ENCODE results near the gene TIMM29.

Gene TIMM29

DNA sequence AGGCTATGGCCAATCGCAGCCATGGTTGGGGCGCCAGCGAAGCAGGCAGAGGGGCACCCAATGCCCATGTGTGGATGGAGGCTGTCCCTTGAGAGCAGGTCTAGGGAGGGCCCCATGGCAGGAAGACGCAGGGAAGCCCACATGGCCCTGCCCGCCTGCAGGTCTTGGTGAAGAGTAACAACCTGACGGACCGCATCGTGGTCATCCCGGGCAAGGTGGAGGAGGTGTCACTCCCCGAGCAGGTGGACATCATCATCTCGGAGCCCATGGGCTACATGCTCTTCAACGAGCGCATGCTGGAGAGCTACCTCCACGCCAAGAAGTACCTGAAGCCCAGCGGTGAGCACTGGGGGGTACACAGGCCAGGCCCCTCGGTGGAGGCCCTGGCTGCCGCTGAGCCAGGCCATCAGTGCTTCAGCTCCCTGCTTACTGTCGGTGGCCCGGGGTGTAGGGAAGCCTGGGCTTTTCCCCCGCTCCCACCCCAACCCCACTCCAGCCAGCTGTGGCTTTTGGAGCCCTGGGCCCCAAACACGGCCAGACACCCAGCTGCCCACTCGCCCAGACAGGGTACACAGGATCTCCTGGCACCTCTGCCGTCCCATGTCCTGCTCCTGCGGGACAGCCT lies 14.8 kb upstream of the TIMM29 start:
- Histone ChIP-seq H3K27me3 (ENCODE audit: insufficient read depth, low read length) (no peaks in the 10 kb centered on the region), H4K91ac (ENCODE audit: low read depth, low read length) (no peak overlapping the region), H3K18ac (ENCODE audit: low read length) (no peak overlapping the region), H3K23ac (ENCODE audit: low read length) (no peak overlapping the region), H4K8ac (ENCODE audit: low read depth, low read length) (no peak overlapping the region), H3K9ac (ENCODE audit: low read length) (no peak overlapping the region), H3K79me2 (ENCODE audit: control insufficient read depth, insufficient read depth, low read length, poor library complexity) (no peaks in the 10 kb centered on the region), H2BK120ac (ENCODE audit: insufficient read depth, low read length, poor library complexity) (no peak overlapping the region), H3K36me3 (ENCODE audit: control insufficient read depth in 1 of 2, insufficient read depth in 2 of 2, low read length in 2 of 2) (peaks cover 53 to 58% of the 10 kb centered on the region in 2 experiments), H2AK5ac (ENCODE audit: low read length) (no peak overlapping the region), H2BK12ac (ENCODE audit: low read length) (no peak overlapping the region), H3K27ac (ENCODE audit: low read depth, low read length) (no peak overlapping the region), H2AFZ (ENCODE audit: insufficient read depth, low read length, poor library complexity) (no peak overlapping the region), H3K14ac (ENCODE audit: low read length) (no peak overlapping the region), H3K4ac (ENCODE audit: low read depth, low read length) (no peak overlapping the region), H3K4me3 (ENCODE audit: low read depth, low read length) (peak overlapping the region; percentile 23), H3K9me3 (ENCODE audit: insufficient read depth, low read depth, low read length) (no peaks in the 10 kb centered on the region), H2BK5ac (ENCODE audit: low read depth, low read length, poor library complexity) (no peak overlapping the region), H3K4me2 (ENCODE audit: low read length) (no peak overlapping the region), H3K79me1 (ENCODE audit: low read length) (peaks cover 3% of the 10 kb centered on the region), H3K4me1 (ENCODE audit: control insufficient read depth in 1 of 2, insufficient read depth in 2 of 2, low read length in 2 of 2) (peaks cover 9 to 12% of the 10 kb centered on the region in 2 experiments), H4K12ac (ENCODE audit: low read depth, low read length) (no peak overlapping the region)
- no CpG with 5 or more reads among the region's 24 CpGs for WGBS (ENCODE audit: extremely low coverage, insufficient coverage, insufficient read length)
- peak; percentile 54 to 68 for DNase-seq

DNA sequence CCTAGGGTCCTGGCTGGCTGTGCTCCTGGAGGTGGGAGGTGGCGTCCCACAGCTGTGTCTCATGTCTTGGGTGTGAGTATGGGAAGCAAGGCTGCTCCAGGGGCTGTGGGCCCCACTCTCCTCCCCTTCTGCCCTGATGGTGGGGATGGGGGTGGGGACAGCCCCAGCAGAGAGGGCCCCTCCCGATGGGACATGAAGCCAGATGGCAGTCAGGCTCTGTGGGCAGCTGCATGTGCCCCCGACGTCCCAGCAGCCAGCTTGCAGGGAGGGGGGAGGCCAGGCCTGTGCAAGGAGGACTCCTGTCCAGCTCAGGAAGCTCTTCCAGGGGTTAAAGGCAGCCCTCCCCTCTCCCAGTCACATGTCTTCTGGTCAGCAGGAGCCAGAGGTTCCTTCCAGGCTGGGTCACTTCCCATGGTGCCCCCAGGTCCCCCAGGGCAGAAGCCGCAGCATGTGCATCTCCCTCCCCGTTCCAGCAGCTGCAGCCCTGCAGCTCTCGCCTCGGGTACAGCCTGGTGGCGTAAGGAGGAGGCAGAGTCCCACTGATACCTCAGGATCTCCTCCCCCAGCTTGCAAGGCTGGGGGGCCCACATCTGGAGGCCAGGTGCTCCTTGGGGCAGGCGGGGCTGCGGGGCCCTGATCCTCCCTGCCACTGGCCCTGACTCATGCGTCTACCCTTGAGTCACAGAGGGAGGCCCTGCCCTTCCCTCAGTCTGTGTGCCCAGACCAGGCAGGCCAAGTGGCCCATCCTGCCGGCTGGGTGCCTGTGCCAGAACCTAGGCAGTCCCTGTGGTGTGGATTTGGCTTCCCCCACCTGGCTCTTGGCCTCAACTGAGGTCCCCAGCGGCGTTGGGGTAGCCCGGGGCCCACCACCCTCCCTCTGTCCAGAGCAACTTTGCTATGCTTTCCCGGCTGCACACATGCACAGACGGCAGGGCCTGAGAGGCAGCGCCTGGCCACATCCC lies 13.2 kb upstream of the TIMM29 start:
- Histone ChIP-seq H2BK5ac (ENCODE audit: low read depth, low read length, poor library complexity) (no peak overlapping the region), H2BK120ac (ENCODE audit: insufficient read depth, low read length, poor library complexity) (no peak overlapping the region), H4K91ac (ENCODE audit: low read depth, low read length) (no peak overlapping the region), H3K4me3 (ENCODE audit: low read depth, low read length) (no peak overlapping the region), H4K8ac (ENCODE audit: low read depth, low read length) (no peak overlapping the region), H3K18ac (ENCODE audit: low read length) (peak overlapping the region; percentile 10), H3K9me3 (ENCODE audit: insufficient read depth, low read depth, low read length) (no peaks in the 10 kb centered on the region), H4K12ac (ENCODE audit: low read depth, low read length) (no peak overlapping the region), H3K4me1 (ENCODE audit: control insufficient read depth in 1 of 2, insufficient read depth in 2 of 2, low read length in 2 of 2) (peaks cover 9 to 12% of the 10 kb centered on the region in 2 experiments), H3K79me1 (ENCODE audit: low read length) (peaks cover 3% of the 10 kb centered on the region), H2AK5ac (ENCODE audit: low read length) (no peak overlapping the region), H3K4ac (ENCODE audit: low read depth, low read length) (no peak overlapping the region), H3K36me3 (ENCODE audit: control insufficient read depth in 1 of 2, insufficient read depth in 2 of 2, low read length in 2 of 2) (peaks cover 60 to 70% of the 10 kb centered on the region in 2 experiments), H3K9ac (ENCODE audit: low read length) (no peak overlapping the region), H3K23ac (ENCODE audit: low read length) (no peak overlapping the region), H3K4me2 (ENCODE audit: low read length) (no peak overlapping the region), H3K14ac (ENCODE audit: low read length) (no peak overlapping the region), H3K27ac (ENCODE audit: low read depth, low read length) (no peak overlapping the region), H2AFZ (ENCODE audit: insufficient read depth, low read length, poor library complexity) (no peak overlapping the region), H3K27me3 (ENCODE audit: insufficient read depth, low read length) (no peaks in the 10 kb centered on the region), H2BK12ac (ENCODE audit: low read length) (no peak overlapping the region), H3K79me2 (ENCODE audit: control insufficient read depth, insufficient read depth, low read length, poor library complexity) (no peaks in the 10 kb centered on the region)
- WGBS (ENCODE audit: extremely low coverage, insufficient coverage, insufficient read length) = no CpG with 5 or more reads among the region's 19 CpGs
- peak; percentile 97 for DNase-seq

DNA sequence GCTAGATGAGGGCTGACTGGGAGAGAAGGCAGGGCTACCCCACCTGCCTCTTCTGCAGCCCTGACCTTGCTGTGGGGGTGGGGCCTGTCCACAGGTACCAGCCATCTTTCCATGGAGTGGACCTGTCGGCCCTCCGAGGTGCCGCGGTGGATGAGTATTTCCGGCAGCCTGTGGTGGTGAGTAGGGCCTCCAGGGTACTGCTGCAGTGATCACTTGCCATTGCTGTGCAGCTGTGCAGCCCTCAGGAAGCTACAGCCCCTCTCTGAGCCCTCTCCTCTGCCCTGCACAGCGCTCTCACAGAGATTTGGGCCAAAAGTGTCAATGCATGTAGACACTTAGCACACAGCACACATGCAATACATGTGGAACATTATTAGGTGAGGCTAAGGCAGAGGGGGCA lies 12.0 kb upstream of the TIMM29 start:
- peaks cover 3% of the 10 kb centered on the region for H3K79me1 ChIP-seq (ENCODE audit: low read length)
- no peak overlapping the region for H3K9ac ChIP-seq (ENCODE audit: low read length)
- H2AFZ ChIP-seq (ENCODE audit: insufficient read depth, low read length, poor library complexity) = no peak overlapping the region
- peaks cover 66 to 76% of the 10 kb centered on the region in 2 experiments for H3K36me3 ChIP-seq (ENCODE audit: control insufficient read depth in 1 of 2, insufficient read depth in 2 of 2, low read length in 2 of 2)
- H3K79me2 ChIP-seq (ENCODE audit: control insufficient read depth, insufficient read depth, low read length, poor library complexity) = no peaks in the 10 kb centered on the region
- H4K8ac ChIP-seq (ENCODE audit: low read depth, low read length) = no peak overlapping the region
- no peak overlapping the region for H2AK5ac ChIP-seq (ENCODE audit: low read length)
- H3K4me2 ChIP-seq (ENCODE audit: low read length) = no peak overlapping the region
- no peak overlapping the region for H3K4me3 ChIP-seq (ENCODE audit: low read depth, low read length)
- H3K14ac ChIP-seq (ENCODE audit: low read length) = no peak overlapping the region
- no peaks in the 10 kb centered on the region for H3K9me3 ChIP-seq (ENCODE audit: insufficient read depth, low read depth, low read length)
- no peak overlapping the region for H2BK120ac ChIP-seq (ENCODE audit: insufficient read depth, low read length, poor library complexity)
- H3K27ac ChIP-seq (ENCODE audit: low read depth, low read length) = no peak overlapping the region
- H3K18ac ChIP-seq (ENCODE audit: low read length) = no peak overlapping the region
- H2BK5ac ChIP-seq (ENCODE audit: low read depth, low read length, poor library complexity) = no peak overlapping the region
- H4K91ac ChIP-seq (ENCODE audit: low read depth, low read length) = no peak overlapping the region
- H2BK12ac ChIP-seq (ENCODE audit: low read length) = no peak overlapping the region
- no peak overlapping the region for H4K12ac ChIP-seq (ENCODE audit: low read depth, low read length)
- no peak overlapping the region for H3K23ac ChIP-seq (ENCODE audit: low read length)
- no peak overlapping the region for H3K4ac ChIP-seq (ENCODE audit: low read depth, low read length)
- no CpG with 5 or more reads among the region's 6 CpGs for WGBS (ENCODE audit: extremely low coverage, insufficient coverage, insufficient read length)
- H3K27me3 ChIP-seq (ENCODE audit: insufficient read depth, low read length) = no peaks in the 10 kb centered on the region
- no peak for DNase-seq
- H3K4me1 ChIP-seq (ENCODE audit: control insufficient read depth in 1 of 2, insufficient read depth in 2 of 2, low read length in 2 of 2) = peaks cover 7 to 9% of the 10 kb centered on the region in 2 experiments

DNA sequence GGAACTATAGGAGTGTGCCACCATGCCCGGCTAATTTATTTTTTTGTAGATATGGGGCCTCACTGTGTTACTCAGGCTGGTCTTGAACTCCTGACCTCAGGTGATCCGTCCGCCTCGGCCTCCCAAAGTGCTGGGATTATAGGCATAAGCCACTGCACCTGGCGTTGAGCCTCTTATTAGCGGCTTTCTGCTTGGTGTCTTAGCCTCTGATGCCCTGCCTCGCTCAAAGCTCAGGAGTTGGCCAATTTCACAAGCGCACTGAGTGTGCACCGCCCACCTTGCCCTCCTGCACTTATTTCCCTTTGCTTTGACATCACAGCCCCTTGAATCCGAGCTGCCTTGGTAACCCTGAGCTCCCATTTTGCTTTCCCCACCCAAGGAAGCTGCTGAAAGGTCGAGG lies 10.3 kb upstream of the TIMM29 start:
- Histone ChIP-seq H3K27me3 (ENCODE audit: insufficient read depth, low read length) (no peaks in the 10 kb centered on the region), H3K79me2 (ENCODE audit: control insufficient read depth, insufficient read depth, low read length, poor library complexity) (no peaks in the 10 kb centered on the region), H2BK12ac (ENCODE audit: low read length) (no peak overlapping the region), H2BK120ac (ENCODE audit: insufficient read depth, low read length, poor library complexity) (no peak overlapping the region), H3K4me2 (ENCODE audit: low read length) (no peak overlapping the region), H3K23ac (ENCODE audit: low read length) (no peak overlapping the region), H3K9me3 (ENCODE audit: insufficient read depth, low read depth, low read length) (no peaks in the 10 kb centered on the region), H3K9ac (ENCODE audit: low read length) (no peak overlapping the region), H2BK5ac (ENCODE audit: low read depth, low read length, poor library complexity) (no peak overlapping the region), H2AFZ (ENCODE audit: insufficient read depth, low read length, poor library complexity) (no peak overlapping the region), H4K91ac (ENCODE audit: low read depth, low read length) (no peak overlapping the region), H4K12ac (ENCODE audit: low read depth, low read length) (no peak overlapping the region), H4K8ac (ENCODE audit: low read depth, low read length) (no peak overlapping the region), H3K79me1 (ENCODE audit: low read length) (no peaks in the 10 kb centered on the region), H3K4me1 (ENCODE audit: control insufficient read depth in 1 of 2, insufficient read depth in 2 of 2, low read length in 2 of 2) (peaks cover 4 to 6% of the 10 kb centered on the region in 2 experiments), H3K18ac (ENCODE audit: low read length) (no peak overlapping the region), H3K27ac (ENCODE audit: low read depth, low read length) (no peak overlapping the region), H3K14ac (ENCODE audit: low read length) (no peak overlapping the region), H3K4me3 (ENCODE audit: low read depth, low read length) (no peak overlapping the region), H3K36me3 (ENCODE audit: control insufficient read depth in 1 of 2, insufficient read depth in 2 of 2, low read length in 2 of 2) (peaks cover 71 to 80% of the 10 kb centered on the region in 2 experiments), H2AK5ac (ENCODE audit: low read length) (no peak overlapping the region), H3K4ac (ENCODE audit: low read depth, low read length) (no peak overlapping the region)
- WGBS (ENCODE audit: extremely low coverage, insufficient coverage, insufficient read length) = no CpG with 5 or more reads among the region's 11 CpGs
- no peak for DNase-seq

Data from trophoblast cell (in vitro differentiated cells and primary cell).